HT1080 (cell line): Measurements from ENCODE around the gene KLHL40. TPM values are rescaled to one million over a fixed set of nuclear protein-coding genes. Genes with fewer than 3 reads are reported as not detected.

ENCODE experiments used
- DNase-seq: peaks from one replicate; pipeline ENCODE4 v3.0.0-alpha.2; 2015; ENCODE audit warnings: low read depth
- total RNA-seq: library from RNA; depleted of rRNA; stranded (reverse); fragments of >200 nt; shearing (Covaris generic); gene quantifications from 2 replicates; pipeline ENCODE4 v1.2.3, GENCODE V29; 2014

KLHL40 gene
- total RNA-seq, 1 experiment from 2014 or later: not detected

- no peak for DNase-seq
Observed at GRCh38 chr3:42656680-42657610, 28.4 kb upstream of the KLHL40 start.

- DNase-seq: no peak
Observed at GRCh38 chr3:42657675-42658074, 27.7 kb upstream of the KLHL40 start.

- DNase-seq: no peak
Observed at GRCh38 chr3:42658091-42658770, 27.1 kb upstream of the KLHL40 start.

GRCh38 chr3:42658771-42659390 lies 26.5 kb upstream of the KLHL40 start:
- DNase-seq: no peak

- DNase-seq: no peak
Observed at GRCh38 chr3:42659451-42660130, 25.7 kb upstream of the KLHL40 start.

- DNase-seq: no peak
Observed at GRCh38 chr3:42660131-42660715, 25.1 kb upstream of the KLHL40 start.

GRCh38 chr3:42660898-42661297 lies 24.4 kb upstream of the KLHL40 start:
- DNase-seq: peak; percentile 35

GRCh38 chr3:42661593-42662022 lies 23.7 kb upstream of the KLHL40 start:
- no peak for DNase-seq

- DNase-seq: no peak
Observed at GRCh38 chr3:42662037-42662812, 23.1 kb upstream of the KLHL40 start.

GRCh38 chr3:42662813-42663535 lies 22.4 kb upstream of the KLHL40 start:
- DNase-seq: no peak

- no peak for DNase-seq
Observed at GRCh38 chr3:42663581-42664437, 21.5 kb upstream of the KLHL40 start.

GRCh38 chr3:42664438-42664803 lies 20.9 kb upstream of the KLHL40 start:
- DNase-seq: no peak

GRCh38 chr3:42665050-42665878 lies 20.1 kb upstream of the KLHL40 start:
- DNase-seq: no peak

GRCh38 chr3:42666022-42666421 lies 19.3 kb upstream of the KLHL40 start:
- no peak for DNase-seq

- DNase-seq: no peak
Observed at GRCh38 chr3:42666577-42666998, 18.7 kb upstream of the KLHL40 start.

- DNase-seq: no peak
Observed at GRCh38 chr3:42667096-42667522, 18.2 kb upstream of the KLHL40 start.

GRCh38 chr3:42667523-42668412 lies 17.6 kb upstream of the KLHL40 start:
- DNase-seq: no peak
